Measurements from ENCODE around the gene AKNA.
"Not testable (repeated sequence)": the region's sequence is repeated elsewhere in the genome, so short reads cannot be mapped to it uniquely, and the experiment has no call there.

The AKNA gene

GRCh38 chr9:114333718-114334117, 54.1 kb downstream of the AKNA start:
- H3K27me3 ChIP-seq (ENCODE audit: low read depth); H3K36me3 ChIP-seq (replicated peaks); H3K4me1 ChIP-seq; DNase-seq (ENCODE audit: low spot score in 2 of 2); in situ Hi-C loops (cut with MboI; ENCODE audit: low sequenced_read_pairs); H3K9me3 ChIP-seq; H3K4me3 ChIP-seq: not testable (repeated sequence)

GRCh38 chr9:114332474-114333040, 55.2 kb downstream of the AKNA start:
- DNase-seq (ENCODE audit: low spot score in 2 of 2); H3K4me3 ChIP-seq; H3K4me1 ChIP-seq; H3K36me3 ChIP-seq (replicated peaks); H3K9me3 ChIP-seq; in situ Hi-C loops (cut with MboI; ENCODE audit: low sequenced_read_pairs); H3K27me3 ChIP-seq (ENCODE audit: low read depth): not testable (repeated sequence)

- H3K4me1 ChIP-seq; in situ Hi-C loops (cut with MboI; ENCODE audit: low sequenced_read_pairs); H3K9me3 ChIP-seq; DNase-seq (ENCODE audit: low spot score in 2 of 2); H3K27me3 ChIP-seq (ENCODE audit: low read depth); H3K36me3 ChIP-seq (replicated peaks); H3K4me3 ChIP-seq: not testable (repeated sequence)
Observed at GRCh38 chr9:114331229-114332195, 56.3 kb downstream of the AKNA start.

GRCh38 chr9:114330636-114331035, 57.1 kb downstream of the AKNA start:
- H3K36me3 ChIP-seq (replicated peaks), result no peaks in the 10 kb centered on the region
- no peaks in the 10 kb centered on the region for H3K4me1 ChIP-seq
- H3K9me3 ChIP-seq, result no peaks in the 10 kb centered on the region
- no peak for DNase-seq (ENCODE audit: low spot score in 2 of 2)
- no peaks in the 10 kb centered on the region for H3K27me3 ChIP-seq (ENCODE audit: low read depth)
- in situ Hi-C loops (cut with MboI; ENCODE audit: low sequenced_read_pairs), result no loop called here
- H3K4me3 ChIP-seq, result no peak overlapping the region

GRCh38 chr9:114329625-114330022, 58.2 kb downstream of the AKNA start, which contains the start of gene ORM2:
ORM2 (plus strand) TSS chr9:114329869; CDS start chr9:114329905, 36 bp downstream.
- H3K27me3 ChIP-seq (ENCODE audit: low read depth); in situ Hi-C loops (cut with MboI; ENCODE audit: low sequenced_read_pairs): not testable (repeated sequence)

GRCh38 chr9:114328937-114329624, 58.7 kb downstream of the AKNA start:
- in situ Hi-C loops (cut with MboI; ENCODE audit: low sequenced_read_pairs); H3K4me1 ChIP-seq: not testable (repeated sequence)

More at GRCh38 chr9:114329625-114330022, 58.2 kb downstream of the AKNA start, which contains the start of gene ORM2:
- H3K36me3 ChIP-seq (replicated peaks); H3K9me3 ChIP-seq; H3K4me3 ChIP-seq; H3K4me1 ChIP-seq; DNase-seq (ENCODE audit: low spot score in 2 of 2): not testable (repeated sequence)

GRCh38 chr9:114328357-114328820, 59.4 kb downstream of the AKNA start:
- H3K27me3 ChIP-seq (ENCODE audit: low read depth); DNase-seq (ENCODE audit: low spot score in 2 of 2); H3K36me3 ChIP-seq (replicated peaks); H3K4me1 ChIP-seq; H3K4me3 ChIP-seq; H3K9me3 ChIP-seq; in situ Hi-C loops (cut with MboI; ENCODE audit: low sequenced_read_pairs): not testable (repeated sequence)

More at GRCh38 chr9:114328937-114329624, 58.7 kb downstream of the AKNA start:
- H3K4me3 ChIP-seq; H3K9me3 ChIP-seq; H3K36me3 ChIP-seq (replicated peaks); H3K27me3 ChIP-seq (ENCODE audit: low read depth); DNase-seq (ENCODE audit: low spot score in 2 of 2): not testable (repeated sequence)

GRCh38 chr9:114327749-114328148, 60.0 kb downstream of the AKNA start:
- in situ Hi-C loops (cut with MboI; ENCODE audit: low sequenced_read_pairs), result no loop called here
- H3K9me3 ChIP-seq, result no peaks in the 10 kb centered on the region
- H3K4me3 ChIP-seq, result no peak overlapping the region
- no peak for DNase-seq (ENCODE audit: low spot score in 2 of 2)
- no peaks in the 10 kb centered on the region for H3K27me3 ChIP-seq (ENCODE audit: low read depth)
- H3K4me1 ChIP-seq, result no peaks in the 10 kb centered on the region
- no peaks in the 10 kb centered on the region for H3K36me3 ChIP-seq (replicated peaks)

GRCh38 chr9:114325684-114326254, 62.0 kb downstream of the AKNA start:
- H3K4me1 ChIP-seq; H3K36me3 ChIP-seq (replicated peaks); in situ Hi-C loops (cut with MboI; ENCODE audit: low sequenced_read_pairs); DNase-seq (ENCODE audit: low spot score in 2 of 2); H3K4me3 ChIP-seq; H3K9me3 ChIP-seq; H3K27me3 ChIP-seq (ENCODE audit: low read depth): not testable (repeated sequence)

- in situ Hi-C loops (cut with MboI; ENCODE audit: low sequenced_read_pairs); H3K4me3 ChIP-seq; H3K36me3 ChIP-seq (replicated peaks); H3K27me3 ChIP-seq (ENCODE audit: low read depth); H3K4me1 ChIP-seq; H3K9me3 ChIP-seq; DNase-seq (ENCODE audit: low spot score in 2 of 2): not testable (repeated sequence)
Observed at GRCh38 chr9:114324965-114325364, 62.8 kb downstream of the AKNA start.

- in situ Hi-C loops (cut with MboI; ENCODE audit: low sequenced_read_pairs), result no loop called here
- Histone ChIP-seq H3K4me3 (no peak overlapping the region), H3K9me3 (no peaks in the 10 kb centered on the region), H3K4me1 (no peaks in the 10 kb centered on the region), H3K36me3 (replicated peaks) (no peaks in the 10 kb centered on the region), H3K27me3 (ENCODE audit: low read depth) (no peaks in the 10 kb centered on the region)
- no peak for DNase-seq (ENCODE audit: low spot score in 2 of 2)
Observed at GRCh38 chr9:114324492-114324891, 63.3 kb downstream of the AKNA start.

- H3K27me3 ChIP-seq (ENCODE audit: low read depth); H3K4me3 ChIP-seq; DNase-seq (ENCODE audit: low spot score in 2 of 2); H3K9me3 ChIP-seq; in situ Hi-C loops (cut with MboI; ENCODE audit: low sequenced_read_pairs); H3K4me1 ChIP-seq; H3K36me3 ChIP-seq (replicated peaks): not testable (repeated sequence)
Observed at GRCh38 chr9:114323849-114324248, 63.9 kb downstream of the AKNA start.

- H3K9me3 ChIP-seq; H3K36me3 ChIP-seq (replicated peaks); H3K4me1 ChIP-seq; H3K27me3 ChIP-seq (ENCODE audit: low read depth); in situ Hi-C loops (cut with MboI; ENCODE audit: low sequenced_read_pairs); DNase-seq (ENCODE audit: low spot score in 2 of 2); H3K4me3 ChIP-seq: not testable (repeated sequence)
Observed at GRCh38 chr9:114322831-114323531, 64.8 kb downstream of the AKNA start, which contains the start of gene ORM1. ORM1 (plus strand) TSS chr9:114323098; CDS start chr9:114323134, 36 bp downstream.
